A673 (cell line): Measurements from ENCODE around the gene TMEM223. TPM values are rescaled to one million over a fixed set of nuclear protein-coding genes. Genes with fewer than 3 reads are reported as not detected.

Experiments used
- BruUV-seq: library from RNA; stranded (reverse); fragments of 400-500 nt; replicated peaks from 2 replicates; lab custom pipeline; 2021; lab: Mats Ljungman, UMichigan
- CTCF ChIA-PET: fragments of 300-600 bp; sonication (Branson Sonifier 250); formaldehyde crosslinking; loops from one replicate; lab custom pipeline; 2022; ENCODE audit warnings: antibody characterized with exemption; lab: Charles Lee
- POLR2A ChIA-PET: fragments of 300-600 bp; sonication (Branson Sonifier 250); formaldehyde crosslinking; loops from one replicate; lab custom pipeline; 2022; ENCODE audit warnings: antibody characterized with exemption; ENCODE audit not compliant: low non-redundant PET; lab: Charles Lee
- DNase-seq: peaks from one replicate; pipeline ENCODE4 v3.0.0-alpha.2; 2015; ENCODE audit warnings: low spot score
- H3K27ac ChIP-seq: fragments of 200-600 bp; sonication (generic); 2 replicates; pipeline ENCODE4 v1.5.1; 2016; ENCODE audit warnings: mixed run types, low read depth, mild to moderate bottlenecking, mixed read lengths, antibody characterized with exemption, low read length; ENCODE audit not compliant: poor library complexity, severe bottlenecking
- H3K27me3 ChIP-seq: fragments of 200-600 bp; sonication (generic); replicated peaks from 2 replicates; pipeline ENCODE4 v1.6.1; 2017; ENCODE audit warnings: mixed run types, low read depth, mild to moderate bottlenecking, mixed read lengths, antibody characterized with exemption, low read length; ENCODE audit not compliant: insufficient read depth, poor library complexity
- H3K36me3 ChIP-seq: fragments of 200-600 bp; sonication (generic); 2 replicates; pipeline ENCODE4 v1.6.1; 2016; ENCODE audit warnings: mixed run types, mild to moderate bottlenecking, mixed read lengths, antibody characterized with exemption, low read length; ENCODE audit not compliant: insufficient read depth, poor library complexity, severe bottlenecking
- H3K4me1 ChIP-seq: fragments of 200-600 bp; sonication (generic); 2 replicates; pipeline ENCODE4 v1.6.1; 2017; ENCODE audit warnings: mixed run types, mild to moderate bottlenecking, mixed read lengths, antibody characterized with exemption, low read length; ENCODE audit not compliant: insufficient read depth, poor library complexity, severe bottlenecking
- H3K4me3 ChIP-seq: fragments of 200-600 bp; sonication (generic); 2 replicates; pipeline ENCODE4 v1.5.1; 2016; ENCODE audit warnings: low read depth, mixed run types, mild to moderate bottlenecking, mixed read lengths, low read length; ENCODE audit not compliant: poor library complexity, severe bottlenecking
- H3K9me3 ChIP-seq: fragments of 200-600 bp; sonication (generic); 2 replicates; pipeline ENCODE4 v1.6.1; 2016; ENCODE audit warnings: mixed run types, low read depth, mild to moderate bottlenecking, mixed read lengths, antibody characterized with exemption, low read length; ENCODE audit not compliant: poor library complexity, severe bottlenecking
- EZH2 ChIP-seq: fragments of 200-600 bp; sonication (generic); IDR thresholded peaks from 2 replicates; pipeline ENCODE4 v1.6.1; 2017; ENCODE audit warnings: borderline replicate concordance, low read depth, mild to moderate bottlenecking, mixed read lengths, antibody characterized with exemption, low read length; ENCODE audit not compliant: poor library complexity, severe bottlenecking
- intact Hi-C: fragments of 100-400 bp; cut with micrococcal nuclease; formaldehyde crosslinking; loops from one replicate; pipeline ENCODE4 v1.10.0; 2022; ENCODE audit not compliant: unreplicated experiment
- microRNA-seq: library from miRNA; unstranded; fragments of <30 nt; microRNA quantifications from one replicate; pipeline ENCODE4 v1.2.0, GENCODE V29; 2021
- total RNA-seq: library from RNA; stranded (reverse); gene quantifications from 2 replicates; pipeline ENCODE4 v1.2.3, GENCODE V29; 2021

Gene TMEM223
- total RNA-seq, 1 experiment from 2014 or later: 29.3 TPM

GRCh38 chr11:62747475-62748160, 44.2 kb downstream of the TMEM223 start:
- no peaks in the 10 kb centered on the region for H3K9me3 ChIP-seq
- H3K4me3 ChIP-seq: no peak overlapping the region
- BruUV-seq: no TSS peak
- H3K36me3 ChIP-seq: peaks cover 1% of the 10 kb centered on the region
- no peak for DNase-seq
- ChIA-PET POLR2A (interaction anchor here (0.6 kb wide), 1 partner anchor 138 kb away, joined by 3 read pairs; no protein-coding TSS in a partner anchor), CTCF (no interaction called here)
- H3K27ac ChIP-seq: no peak overlapping the region
- no peaks in the 10 kb centered on the region for H3K27me3 ChIP-seq
- no peaks in the 10 kb centered on the region for H3K4me1 ChIP-seq
- intact Hi-C loops: no loop called here
- no peak for TF ChIP-seq EZH2

Small RNA genes within 50 kb of the gene (microRNA-seq; reads per million reads assigned to microRNA genes)
- 1.9 reads per million for gene MIR6514
- not detected for gene MIR6748

Other genes starting within 250 kb of the TMEM223 start
- gene AHNAK, start 245.2 kb downstream of the TMEM223 start, total RNA-seq: 71.7 and 73.0 TPM in 2 replicates
- 1,804 and 1,817 TPM in 2 replicates for gene EEF1G, start 218.1 kb downstream of the TMEM223 start, total RNA-seq
- 27.3 and 27.6 TPM in 2 replicates for gene TUT1, start 200.5 kb downstream of the TMEM223 start, total RNA-seq
- gene MTA2, start 190.1 kb downstream of the TMEM223 start, total RNA-seq: 241 and 243 TPM in 2 replicates
- gene EML3, start 179.2 kb downstream of the TMEM223 start, total RNA-seq: 21.3 and 30.4 TPM in 2 replicates
- 1.1 and 1.3 TPM in 2 replicates for gene ROM1, start 178.7 kb downstream of the TMEM223 start, total RNA-seq
- gene B3GAT3, start 170.0 kb downstream of the TMEM223 start, total RNA-seq: 64.7 and 68.2 TPM in 2 replicates
- gene GANAB, start 145.4 kb downstream of the TMEM223 start, total RNA-seq: 475 and 489 TPM in 2 replicates
- gene INTS5, start 138.7 kb downstream of the TMEM223 start, total RNA-seq: 29.3 and 30.0 TPM in 2 replicates
- 124 and 141 TPM in 2 replicates for gene C11orf98, start 126.8 kb downstream of the TMEM223 start, total RNA-seq
- 59.7 and 68.8 TPM in 2 replicates for gene CSKMT, start 126.7 kb downstream of the TMEM223 start, total RNA-seq
- 28.0 and 29.0 TPM in 2 replicates for gene UQCC3, start 120.3 kb downstream of the TMEM223 start, total RNA-seq
- 7.1 and 7.8 TPM in 2 replicates for gene LBHD1, start 119.7 kb downstream of the TMEM223 start, total RNA-seq
- 143 and 147 TPM in 2 replicates for gene UBXN1, start 112.9 kb downstream of the TMEM223 start, total RNA-seq
- 0.37 and 0.52 TPM in 2 replicates for gene LRRN4CL, start 102.5 kb downstream of the TMEM223 start, total RNA-seq
- gene BSCL2, start 84.6 kb downstream of the TMEM223 start, total RNA-seq: 123 and 132 TPM in 2 replicates
- gene GNG3, start 84.3 kb downstream of the TMEM223 start, total RNA-seq: 0.45 and 0.72 TPM in 2 replicates
- 104 and 105 TPM in 2 replicates for gene HNRNPUL2, start 64.5 kb downstream of the TMEM223 start, total RNA-seq
- gene TTC9C, start 63.5 kb downstream of the TMEM223 start, total RNA-seq: 66.5 and 66.8 TPM in 2 replicates
- 12.0 and 13.1 TPM in 2 replicates for gene ZBTB3, start 37.8 kb downstream of the TMEM223 start, total RNA-seq
- gene POLR2G, start 30.4 kb downstream of the TMEM223 start, total RNA-seq: 159 and 166 TPM in 2 replicates
- 70.0 and 70.9 TPM in 2 replicates for gene TAF6L, start 20.6 kb downstream of the TMEM223 start, total RNA-seq
- 46.6 and 52.1 TPM in 2 replicates for gene TMEM179B, start 4.6 kb downstream of the TMEM223 start, total RNA-seq
- gene NXF1, start 13.4 kb upstream of the TMEM223 start, total RNA-seq: 78.8 and 82.0 TPM in 2 replicates
- 29.2 and 38.1 TPM in 2 replicates for gene STX5, start 40.0 kb upstream of the TMEM223 start, total RNA-seq
- 0.77 TPM in 1 of 2 replicates, not detected in the other for gene TEX54, start 40.8 kb upstream of the TMEM223 start, total RNA-seq
- 147 and 155 TPM in 2 replicates for gene WDR74, start 47.6 kb upstream of the TMEM223 start, total RNA-seq
- 480 and 511 TPM in 2 replicates for gene SLC3A2, start 88.9 kb upstream of the TMEM223 start, total RNA-seq
- gene CHRM1, start 129.4 kb upstream of the TMEM223 start, total RNA-seq: 0.17 and 0.41 TPM in 2 replicates
- gene SLC22A6, start 193.0 kb upstream of the TMEM223 start, total RNA-seq: not detected in 2 replicates
- not detected in 2 replicates for gene SLC22A8, start 223.8 kb upstream of the TMEM223 start, total RNA-seq